GM19468 (cell line): Measurements from ENCODE around the gene IL24.
"Not testable (repeated sequence)": the region's sequence is repeated elsewhere in the genome, so short reads cannot be mapped to it uniquely, and the experiment has no call there.

Experiments used
- ATAC-seq: cut with Tn5 transposase; IDR thresholded peaks from one replicate; pipeline ENCODE4 v1.9.1; 2021; ENCODE audit warnings: mild to moderate bottlenecking, moderate library complexity, moderate number of reproducible peaks; ENCODE audit not compliant: unreplicated experiment; ENCODE audit errors: extremely low read depth

IL24 gene

GRCh38 chr1:206922524-206922923, 25.3 kb downstream of the IL24 start:
- ATAC-seq = no peak

DNA sequence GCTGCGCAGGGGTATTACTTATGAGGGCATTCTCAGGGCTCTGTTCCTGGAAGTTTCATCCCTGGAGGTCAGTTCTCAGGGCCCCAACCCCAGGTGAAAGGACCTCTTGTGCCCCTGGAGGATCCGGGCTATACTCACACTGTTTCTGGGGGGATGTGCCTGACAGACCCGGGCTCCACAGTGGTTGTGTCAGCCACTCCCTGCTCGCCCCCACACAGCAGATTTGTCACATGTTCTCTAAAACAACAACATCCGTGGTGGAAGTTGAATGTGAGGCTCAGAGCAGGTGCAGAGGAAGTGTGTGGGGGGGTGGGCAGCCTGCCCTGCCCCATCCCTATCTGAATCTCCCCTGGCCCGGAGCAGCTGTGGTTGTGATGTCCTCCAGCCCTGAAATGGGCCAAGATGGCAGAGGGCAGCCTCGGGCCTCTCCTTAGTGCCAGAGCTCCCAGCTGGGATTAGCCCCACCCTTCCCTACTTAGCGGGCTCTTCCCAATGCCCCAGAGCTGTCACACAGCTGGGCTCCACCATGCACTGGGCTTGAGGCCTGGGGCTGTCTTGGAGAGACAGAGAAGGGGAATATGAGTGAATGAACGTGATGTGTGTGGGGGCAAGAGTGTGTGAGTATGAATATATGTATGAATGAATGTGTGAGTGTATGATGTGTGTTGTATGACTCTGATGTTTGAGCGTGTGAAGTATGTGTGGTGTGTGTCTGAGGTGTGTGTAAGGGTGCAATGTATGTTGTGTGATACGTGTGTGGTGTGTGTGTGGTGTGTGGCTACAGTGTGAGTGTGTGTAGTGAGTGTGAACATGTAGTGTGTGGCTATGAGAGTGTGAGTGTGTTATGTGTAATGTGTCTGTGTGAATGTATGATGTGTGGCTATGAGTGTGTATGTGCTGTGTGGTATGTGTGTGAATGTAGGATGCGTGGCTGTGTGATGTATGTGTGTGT, 26.0 kb downstream of the IL24 start:
- ATAC-seq = peak; percentile 53

DNA sequence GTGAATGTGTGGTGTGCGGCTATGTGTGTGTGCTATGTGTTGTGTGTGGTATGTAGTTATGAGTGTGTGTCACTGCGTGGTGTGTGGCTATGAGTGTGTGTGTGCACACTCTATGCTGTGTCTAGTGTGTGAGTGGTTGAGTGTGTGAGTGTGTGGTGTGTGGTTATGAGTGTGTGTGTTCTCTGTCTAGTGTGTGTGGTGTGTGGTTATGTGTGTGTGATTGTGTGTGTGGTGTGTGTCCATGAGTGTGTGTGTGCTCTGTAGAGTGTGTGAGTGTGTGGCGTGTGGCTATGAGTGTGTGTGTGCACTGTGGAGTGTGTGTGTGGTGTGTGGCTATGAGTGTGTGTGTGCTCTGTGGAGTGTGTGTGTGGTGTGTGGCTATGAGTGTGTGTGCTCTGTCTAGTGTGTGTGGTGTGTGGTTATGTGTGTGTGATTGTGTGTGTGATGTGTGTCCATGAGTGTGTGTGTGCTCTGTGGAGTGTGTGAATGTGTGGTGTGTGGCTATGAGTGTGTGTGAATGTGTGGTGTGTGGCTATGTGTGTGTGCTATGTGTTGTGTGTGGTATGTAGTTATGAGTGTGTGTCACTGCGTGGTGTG, 26.8 kb downstream of the IL24 start:
- ATAC-seq = not testable (repeated sequence)

DNA sequence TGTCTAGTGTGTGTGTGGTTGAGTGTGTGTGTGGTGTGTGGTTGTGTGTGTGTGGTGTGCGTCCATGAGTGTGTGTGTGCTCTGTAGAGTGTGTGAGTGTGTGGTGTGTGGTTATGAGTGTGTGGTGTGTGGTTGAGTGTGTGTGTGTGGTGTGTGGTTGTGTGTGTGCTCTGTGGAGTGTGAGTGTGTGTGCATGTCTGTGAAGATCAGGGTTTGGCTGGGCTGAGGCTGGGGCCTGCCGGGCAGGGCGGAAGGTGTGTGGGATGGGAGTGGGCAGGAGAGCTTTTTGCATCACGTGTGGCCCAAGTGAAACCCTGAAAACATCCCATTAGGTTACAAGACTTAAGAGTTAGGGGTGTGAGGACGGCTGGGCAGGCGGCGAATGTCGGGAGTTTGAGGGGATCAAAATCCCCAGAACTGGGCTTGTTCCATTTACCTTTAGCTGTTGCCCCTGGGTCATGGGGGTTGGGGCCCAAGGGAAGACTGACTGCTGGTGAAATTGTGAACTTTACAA, 27.4 kb downstream of the IL24 start:
- no peak for ATAC-seq

- ATAC-seq = peak; percentile 52
These were observed 28.0 kb downstream of the IL24 start for GRCh38 chr1:206925106-206925736.

DNA sequence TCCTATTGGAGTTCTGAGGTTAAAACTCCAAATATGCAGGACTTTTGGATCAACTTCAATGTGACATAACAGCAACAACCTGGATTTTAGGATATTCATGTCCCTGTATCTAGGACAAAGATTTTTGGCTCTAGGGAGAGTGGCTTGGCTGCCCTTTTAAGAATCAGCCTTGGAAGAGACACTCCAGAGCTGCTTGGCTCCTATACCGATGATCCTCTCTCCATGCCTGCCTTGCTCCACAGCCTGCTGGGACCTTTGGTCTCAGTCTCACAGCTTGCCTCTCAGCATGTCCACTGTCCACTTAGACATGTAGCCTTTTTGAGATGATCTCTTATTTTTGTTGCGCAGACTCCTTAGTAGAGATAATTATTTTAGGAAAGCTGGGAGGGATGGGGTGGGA, 29.0 kb downstream of the IL24 start:
- no peak for ATAC-seq

DNA sequence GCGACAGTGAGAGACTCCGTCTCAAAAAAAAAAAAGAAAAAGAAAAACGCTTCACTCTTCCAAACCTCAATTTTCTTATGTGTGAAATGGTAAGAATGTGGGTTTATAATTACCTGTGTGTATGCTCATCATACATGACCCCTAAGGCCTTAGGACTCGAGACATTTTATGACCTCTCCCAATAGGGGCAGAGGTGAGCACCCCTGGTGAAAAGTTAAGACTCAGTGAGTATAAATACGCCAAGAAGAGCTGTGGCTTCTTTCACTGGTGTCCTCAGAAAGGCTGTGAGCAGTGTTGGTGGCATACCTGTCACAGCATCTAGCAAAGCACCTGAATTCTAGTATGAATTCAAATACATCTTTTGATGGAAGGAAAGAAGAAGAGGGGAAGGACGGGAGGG, 32.3 kb downstream of the IL24 start:
- no peak for ATAC-seq

DNA sequence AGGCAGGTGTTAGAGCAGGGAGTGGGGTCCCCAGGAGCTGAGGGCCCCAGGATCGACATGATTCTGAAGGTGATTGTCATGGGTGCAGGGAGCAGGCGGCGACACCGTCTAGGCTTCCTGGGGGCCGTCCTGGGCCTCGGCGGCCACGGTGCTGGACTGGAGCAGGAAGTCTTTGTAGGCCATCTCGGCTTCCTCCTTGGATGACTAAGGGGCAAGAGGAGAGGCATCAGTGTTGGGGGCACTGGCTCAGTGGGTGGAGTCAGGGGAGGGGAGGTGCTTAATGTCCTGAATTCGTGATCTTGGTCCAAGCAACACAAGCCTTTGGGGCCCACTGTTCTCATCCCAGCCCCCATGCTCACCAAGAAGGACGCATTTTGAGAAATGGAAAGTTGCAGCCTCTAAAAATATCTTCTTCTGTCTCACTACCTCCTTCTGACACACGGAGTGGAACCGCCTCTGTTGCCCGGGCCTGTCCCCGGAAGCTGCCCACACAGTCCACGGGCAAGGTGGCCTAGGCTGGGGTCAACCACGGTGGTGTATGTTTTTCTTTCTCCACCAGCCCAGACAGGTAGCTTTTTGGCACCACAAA, 33.1 kb downstream of the IL24 start:
- ATAC-seq = peak; percentile 40

DNA sequence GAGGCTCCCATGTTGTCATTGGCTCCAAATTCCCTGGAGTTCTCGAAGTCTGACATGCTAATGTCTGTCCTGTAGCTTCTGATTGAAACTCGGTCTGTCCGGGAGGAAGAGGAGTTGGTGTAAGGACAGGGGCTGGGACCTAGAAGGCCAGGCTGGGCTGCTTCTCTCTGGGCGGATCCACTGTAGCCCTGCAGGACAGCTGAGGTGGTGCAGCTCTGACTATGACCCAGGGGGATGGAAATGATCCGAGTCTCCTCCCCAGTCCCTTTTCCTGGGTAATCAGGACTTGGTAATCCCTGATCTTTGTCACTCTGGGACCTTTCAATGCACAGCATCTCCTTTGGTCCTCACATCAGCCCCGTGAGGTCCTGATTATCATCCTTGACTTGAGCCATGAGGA, 34.5 kb downstream of the IL24 start:
- no peak for ATAC-seq

- ATAC-seq = no peak
These were observed 34.9 kb downstream of the IL24 start for GRCh38 chr1:206932177-206932576.

DNA sequence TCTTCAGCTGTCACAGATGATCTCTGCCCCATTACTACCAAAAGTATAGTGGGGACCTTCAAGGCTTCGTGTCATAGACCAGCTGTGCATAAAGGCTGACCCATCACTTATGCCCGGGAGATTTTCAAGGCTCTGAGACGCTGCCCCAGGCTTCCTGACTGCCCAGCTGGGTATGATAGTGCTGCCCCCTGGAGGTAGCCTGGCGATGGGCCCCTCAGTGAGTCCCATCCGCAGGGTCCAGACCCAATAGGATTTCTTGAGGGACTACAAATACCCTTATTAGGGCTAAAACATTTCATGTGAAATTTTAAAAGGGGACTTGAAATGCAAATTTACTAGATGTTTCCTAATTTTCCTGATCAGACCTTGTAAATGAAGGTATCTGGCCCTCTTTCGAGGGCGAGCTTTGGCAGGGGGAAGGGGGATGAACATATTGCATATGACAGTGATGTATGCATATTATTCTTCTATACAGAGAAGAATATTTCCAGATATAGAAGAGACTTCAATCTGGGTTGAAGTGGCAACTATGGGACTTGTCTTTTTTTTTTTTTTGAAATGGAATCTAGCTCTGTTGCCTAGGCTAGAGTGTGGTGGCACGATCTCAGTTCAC, 36.2 kb downstream of the IL24 start:
- ATAC-seq = no peak

DNA sequence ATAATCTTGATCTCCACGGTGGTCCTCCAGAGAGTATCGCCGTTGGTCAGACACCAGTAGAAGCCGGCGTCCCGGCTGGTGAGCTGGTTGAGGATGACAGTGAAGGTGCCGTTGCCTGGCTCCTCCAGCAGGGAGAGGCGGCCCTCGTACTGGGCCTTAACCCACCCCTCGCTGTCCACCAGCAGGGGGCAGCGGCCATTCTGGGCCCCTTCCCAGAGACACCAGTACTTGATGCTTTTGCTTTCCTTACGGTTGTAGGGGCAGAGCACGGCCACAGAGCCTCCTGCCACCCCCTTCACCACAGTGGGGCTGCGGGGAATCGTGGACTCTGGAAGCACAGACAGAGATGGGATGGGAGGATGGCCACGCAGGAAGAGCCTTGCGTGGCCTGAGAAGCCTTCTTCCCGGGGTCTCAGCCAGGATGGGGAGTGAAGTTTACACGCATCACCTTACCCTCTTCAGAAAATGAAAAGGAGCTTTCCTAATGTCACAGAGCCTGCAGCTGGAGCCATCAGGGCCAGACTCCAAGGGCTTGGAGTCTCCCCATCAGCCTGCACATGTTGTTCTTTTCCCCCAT, 38.3 kb downstream of the IL24 start:
- ATAC-seq = no peak

GRCh38 chr1:206937425-206937824, 40.2 kb downstream of the IL24 start:
- no peak for ATAC-seq

- no peak for ATAC-seq
These were observed 41.9 kb downstream of the IL24 start for GRCh38 chr1:206939131-206939530.

DNA sequence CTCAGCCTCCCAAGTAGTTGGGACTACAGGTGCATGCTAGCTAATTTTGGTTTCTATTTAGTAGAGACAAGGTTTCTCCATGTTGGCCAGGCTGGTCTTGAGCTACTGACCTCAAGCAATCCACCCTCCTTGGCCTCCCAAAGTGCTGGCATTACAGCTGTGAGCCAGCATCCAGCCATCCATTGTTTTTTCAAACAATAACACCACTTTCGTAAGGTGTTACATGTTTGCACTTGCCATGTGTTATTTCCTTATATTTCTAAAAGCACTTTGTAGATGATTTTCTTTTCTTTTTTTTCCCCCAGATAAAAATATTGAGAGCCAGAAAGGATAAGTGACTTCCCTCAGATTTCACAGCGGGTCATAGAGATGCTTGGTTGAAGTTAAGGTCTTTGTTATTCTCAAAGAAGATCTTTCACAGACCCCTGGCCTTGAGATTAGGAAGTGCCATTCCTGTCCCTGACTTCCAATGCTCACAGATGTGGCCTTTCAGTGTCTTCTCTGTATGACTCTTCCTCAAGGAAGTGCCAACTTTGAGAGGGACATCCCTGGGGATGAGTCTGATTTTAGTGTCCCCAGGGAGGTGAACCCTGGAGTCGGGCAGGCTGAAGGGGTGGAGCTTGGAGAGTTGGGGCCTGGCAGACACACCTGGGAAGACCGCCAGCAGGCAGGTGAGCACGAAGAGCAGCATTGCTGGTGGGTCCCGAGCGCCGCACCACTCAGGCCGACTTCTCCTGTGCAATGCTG, 42.8 kb downstream of the IL24 start:
- no peak for ATAC-seq

GRCh38 chr1:206940588-206940936, 43.3 kb downstream of the IL24 start:
- no peak for ATAC-seq

GRCh38 chr1:206941766-206942418, 44.6 kb downstream of the IL24 start:
- no peak for ATAC-seq

- no peak for ATAC-seq
These were observed 47.5 kb downstream of the IL24 start for GRCh38 chr1:206944703-206945102.

DNA sequence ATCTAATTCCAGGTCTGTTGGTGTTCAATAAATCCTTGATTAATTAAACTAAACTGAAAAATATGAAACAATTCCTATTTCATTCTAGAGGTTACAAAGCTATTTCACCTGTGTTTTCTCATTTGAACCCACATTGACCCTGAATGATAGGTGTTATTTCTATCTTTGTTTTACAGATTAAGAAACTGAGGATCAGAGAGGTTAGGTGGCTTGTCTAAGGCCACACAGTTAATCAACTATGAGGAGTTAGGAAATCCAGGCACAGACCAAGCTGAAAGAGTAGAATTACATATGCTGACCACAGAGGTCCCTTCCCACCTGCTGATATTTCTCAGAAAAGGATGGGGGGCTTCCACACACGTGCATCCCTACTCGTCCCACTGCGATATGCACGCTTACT, 48.5 kb downstream of the IL24 start:
- ATAC-seq = no peak
